HepG2 (cell line): Measurements from ENCODE around the gene TRMT2A. TPM values are rescaled to one million over a fixed set of nuclear protein-coding genes. Genes with fewer than 3 reads are reported as not detected.

Experiments
- ARID2 ChIP-seq: sonication (generic); formaldehyde crosslinking; IDR thresholded peaks from 2 replicates; pipeline ENCODE4 v1.8.1; 2022; ENCODE audit warnings: mild to moderate bottlenecking, missing genetic modification reagents, borderline replicate concordance
- DR1 ChIP-seq: sonication (generic); formaldehyde crosslinking; IDR thresholded peaks from 2 replicates; pipeline ENCODE4 v1.8.0; 2021; ENCODE audit warnings: mild to moderate bottlenecking, missing genetic modification reagents, inconsistent platforms
- EED ChIP-seq: sonication (generic); formaldehyde crosslinking; IDR thresholded peaks from 2 replicates; pipeline ENCODE4 v1.5.0; 2020; ENCODE audit warnings: mild to moderate bottlenecking, missing genetic modification reagents
- GMEB2 ChIP-seq: IDR thresholded peaks from 2 replicates; pipeline ENCODE4 v1.6.1; 2016; ENCODE audit warnings: missing biosample characterization, missing genetic modification reagents, low read depth
- GTF2F1 ChIP-seq: fragments of 150-350 bp; IDR thresholded peaks from 2 replicates; pipeline ENCODE4 v1.6.1; 2014; ENCODE audit warnings: low read length
- HMGXB4 ChIP-seq, 2 experiments: sonication (generic) in 1 of 2; formaldehyde crosslinking in 1 of 2; IDR thresholded peaks; 2 replicates each; pipeline versions ENCODE4 v1.4.0 to v1.6.1; 2018 to 2020; ENCODE audit warnings: missing genetic modification reagents in 2 of 2, borderline replicate concordance in 1 of 2, low read depth in 1 of 2, mild to moderate bottlenecking in 1 of 2, missing biosample characterization in 1 of 2
- HNRNPH1 ChIP-seq: fragments of 200-400 bp; formaldehyde crosslinking; optimal IDR thresholded peaks from 2 replicates; pipeline ENCODE3; 2017; ENCODE audit warnings: mild to moderate bottlenecking, low read depth, low read length
- IRF2 ChIP-seq: IDR thresholded peaks from 2 replicates; pipeline ENCODE4 v1.6.1; 2018; ENCODE audit warnings: missing genetic modification reagents, missing compliant biosample characterization
- IRX3 ChIP-seq: sonication (generic); formaldehyde crosslinking; IDR thresholded peaks from 2 replicates; pipeline ENCODE4 v1.8.1; 2023; ENCODE audit warnings: mild to moderate bottlenecking, low read depth, missing genetic modification reagents, borderline replicate concordance
- MIER2 ChIP-seq: IDR thresholded peaks from 2 replicates; pipeline ENCODE4 v1.6.1; 2016; ENCODE audit warnings: missing biosample characterization, missing genetic modification reagents
- NFKB2 ChIP-seq: sonication (generic); formaldehyde crosslinking; IDR thresholded peaks from 2 replicates; pipeline ENCODE4 v1.4.0; 2020; ENCODE audit warnings: missing genetic modification reagents, borderline replicate concordance
- PHF21A ChIP-seq: sonication (generic); formaldehyde crosslinking; IDR thresholded peaks from 2 replicates; pipeline ENCODE4 v1.5.0; 2020; ENCODE audit warnings: mild to moderate bottlenecking, missing genetic modification reagents
- RFX5 ChIP-seq: IDR thresholded peaks from 2 replicates; pipeline ENCODE4 v1.6.1; 2011; ENCODE audit warnings: low read depth, low read length, improper control_type of control experiment
- RNF219 ChIP-seq: sonication (generic); formaldehyde crosslinking; IDR thresholded peaks from 2 replicates; pipeline ENCODE4 v1.5.0; 2020; ENCODE audit warnings: mild to moderate bottlenecking, missing genetic modification reagents
- STAT6 ChIP-seq: sonication (generic); formaldehyde crosslinking; IDR thresholded peaks from 2 replicates; pipeline ENCODE4 v1.4.0; 2020; ENCODE audit warnings: missing genetic modification reagents, mild to moderate bottlenecking, borderline replicate concordance
- ZNF20 ChIP-seq: sonication (generic); formaldehyde crosslinking; IDR thresholded peaks from 2 replicates; pipeline ENCODE4 v1.4.0; 2020; ENCODE audit warnings: mild to moderate bottlenecking, moderate library complexity, missing genetic modification reagents
- ZNF460 ChIP-seq: sonication (generic); formaldehyde crosslinking; IDR thresholded peaks from 2 replicates; pipeline ENCODE4 v1.5.1; 2020; ENCODE audit warnings: missing genetic modification reagents, mild to moderate bottlenecking, borderline replicate concordance
- ZNF513 ChIP-seq: sonication (generic); formaldehyde crosslinking; conservative IDR thresholded peaks from 2 replicates; pipeline ENCODE4 v1.5.0; 2020; ENCODE audit warnings: missing genetic modification reagents
- ZNF780A ChIP-seq: sonication (generic); formaldehyde crosslinking; IDR thresholded peaks from 2 replicates; pipeline ENCODE4 v1.8.0; 2022; ENCODE audit warnings: mild to moderate bottlenecking, missing genetic modification reagents, moderate library complexity
- polyA plus RNA-seq, 8 experiments: library from polyadenylated mRNA; depleted of rRNA in 3 of 8; stranded (reverse) in 7 of 8; unstranded in 1 of 8; fragments of >200 nt; fragmentation: Illumina TruSeq in 4 of 8; extraction: Trizol in 4 of 8; gene quantifications; 2 replicates each; pipeline versions ENCODE4 v1.2.1 to v1.2.3, GENCODE V29; 2011 to 2016; ENCODE audit warnings: low read depth in 4 of 8, missing spikeins in 1 of 8, mixed read lengths in 1 of 8; ENCODE audit not compliant: insufficient read depth in 1 of 8
- total RNA-seq, 5 experiments: library from RNA; depleted of rRNA; stranded (reverse); fragments of >200 nt; fragmentation: Illumina TruSeq; extraction: Trizol; gene quantifications; 2 replicates each; pipeline ENCODE4 v1.2.3, GENCODE V29; 2016; ENCODE audit warnings: low read depth in 1 of 5

TRMT2A gene
- total and polyA plus RNA-seq, 2 of the 13 experiments (the other 11 are each of a cell fraction or from before 2014, with no cell fraction given) = 24.0 to 30.3 TPM

GRCh38 chr22:20128902-20129746 is 12.1 kb upstream of the TRMT2A start (continued):
- TF ChIP-seq ZNF513 (CRISPR knock-in tag) (no peak), HMGXB4 (CRISPR knock-in tag; IDR thresholded peaks at IDR 0.05; ENCODE audit: borderline replicate concordance in 1 of 2, low read depth in 1 of 2) (peak; percentile 64 to 81; a peak in 2 of 4 replicates), ARID2 (CRISPR knock-in tag) (no peak), ZNF780A (no peak), RNF219 (CRISPR knock-in tag) (no peak), EED (CRISPR knock-in tag) (no peak), RFX5 (no peak), NFKB2 (no peak), PHF21A (CRISPR knock-in tag) (peak; percentile 41; the same call in 1 of the 2 replicates), IRX3 (CRISPR knock-in tag) (no peak), ZNF460 (CRISPR knock-in tag) (no peak), STAT6 (CRISPR knock-in tag) (no peak), GMEB2 (CRISPR knock-in tag) (no peak), GTF2F1 (no peak), ZNF20 (no peak), DR1 (CRISPR knock-in tag) (no peak), HNRNPH1 (no peak), IRF2 (no peak), MIER2 (CRISPR knock-in tag) (no peak)
